ENCODE results near the gene TRAF1. TPM values are rescaled to one million over a fixed set of nuclear protein-coding genes. Genes with fewer than 3 reads are reported as not detected.

Gene TRAF1
- total and polyA plus RNA-seq, 10 of the 15 experiments (the other 5 are each of a cell fraction or from before 2014, with no cell fraction given) = 13.8 to 163 (median 128) TPM

DNA sequence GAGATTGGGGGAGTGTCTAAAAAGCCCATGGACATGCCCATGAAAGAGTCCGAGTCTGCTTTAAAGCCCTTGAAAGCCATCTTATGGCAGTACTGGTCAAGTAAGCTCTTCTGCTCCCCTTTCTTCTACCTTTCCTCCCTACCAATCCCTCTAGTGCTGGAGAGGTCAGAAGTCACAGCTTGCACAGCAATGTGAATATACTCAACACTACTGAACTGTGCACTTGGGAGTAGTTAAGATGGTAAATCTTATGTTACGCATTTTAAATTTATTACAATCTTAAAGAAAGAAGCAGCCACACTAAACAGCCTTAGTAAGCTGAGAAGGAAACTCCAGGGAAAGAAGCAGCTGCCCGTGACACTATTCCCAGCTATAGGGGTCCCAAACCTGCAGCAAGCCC is 12.3 kb upstream of the TRAF1 start:
- H3K36me3 ChIP-seq (ENCODE audit: control insufficient read depth in 2 of 2, insufficient read depth in 2 of 2, low read length in 1 of 2) = no peaks in the 10 kb centered on the region
- RAD21 ChIA-PET (ENCODE audit: unreplicated experiment) = interaction anchor here (1.0 to 11.7 kb wide), 3 partner anchors 18 to 146 kb away, joined by 3 to 196 read pairs (median 5); partner anchors contain the start of genes FBXW2 and TRAF1
- FAIRE-seq = no peak
- H3K4me3 ChIP-seq = no peak overlapping the region
- CTCF ChIA-PET = interaction anchor here (1.0 to 11.9 kb wide), 12 partner anchors 9 to 183 kb away, joined by 3 to 110 read pairs (median 10); no protein-coding TSS in a partner anchor
- no peaks in the 10 kb centered on the region for H3K27me3 ChIP-seq (replicated peaks in 1 of 2; ENCODE audit: control insufficient read depth in 2 of 2, insufficient read depth in 2 of 2, low read length in 1 of 2)
- no peak for TF ChIP-seq MXI1 (IDR thresholded peaks at IDR 0.05; ENCODE audit: low read depth, low read length)
- H4K20me1 ChIP-seq (ENCODE audit: control insufficient read depth, insufficient read depth) = no peaks in the 10 kb centered on the region
- no peak for ATAC-seq
- no TSS peak for BruUV-seq (replicated peaks)
- intact Hi-C loops (cut with micrococcal nuclease; ENCODE audit: unreplicated experiment) = no loop called here
- H3K79me2 ChIP-seq (ENCODE audit: control insufficient read depth, insufficient read depth, low read length) = peaks cover 5% of the 10 kb centered on the region
- 80% methylated on average over 3 of the region's 3 CpGs for WGBS (ENCODE audit: insufficient coverage, insufficient replicate concordance, low lambda C conversion rate, missing lambda C conversion rate)
- POLR2A ChIA-PET = interaction anchor here (1.1 to 12.7 kb wide), 3 partner anchors 18 to 39 kb away, joined by 3 to 224 read pairs (median 4); no protein-coding TSS in a partner anchor
- SMC1A ChIA-PET (ENCODE audit: uncharacterized antibody, unreplicated experiment) = interaction anchor here (0.7 to 26.1 kb wide), 13 partner anchors 13 to 183 kb away, joined by 3 to 522 read pairs (median 4); partner anchors contain the start of genes FBXW2 and TRAF1
- no peak overlapping the region for H3K27ac ChIP-seq (ENCODE audit: control insufficient read depth, insufficient read depth)
- H3K4me2 ChIP-seq (ENCODE audit: control insufficient read depth, insufficient read depth) = no peak overlapping the region
- no peak for DNase-seq (ENCODE audit: low read depth, low spot score)
- H3K4me1 ChIP-seq (ENCODE audit: control insufficient read depth, insufficient read depth, low read length) = peaks cover 28% of the 10 kb centered on the region
- H2AFZ ChIP-seq (ENCODE audit: control insufficient read depth, low read depth, low read length) = no peak overlapping the region
- no peak overlapping the region for H3K9ac ChIP-seq (ENCODE audit: control insufficient read depth, insufficient read depth, low read length)
- in situ Hi-C loops (cut with MboI) = loop anchor here (5.0 kb wide), 2 partner anchors 67 to 182 kb away; no protein-coding TSS in a partner anchor
- no peaks in the 10 kb centered on the region for H3K9me3 ChIP-seq (replicated peaks; ENCODE audit: control insufficient read depth, insufficient read depth, low read length)

DNA sequence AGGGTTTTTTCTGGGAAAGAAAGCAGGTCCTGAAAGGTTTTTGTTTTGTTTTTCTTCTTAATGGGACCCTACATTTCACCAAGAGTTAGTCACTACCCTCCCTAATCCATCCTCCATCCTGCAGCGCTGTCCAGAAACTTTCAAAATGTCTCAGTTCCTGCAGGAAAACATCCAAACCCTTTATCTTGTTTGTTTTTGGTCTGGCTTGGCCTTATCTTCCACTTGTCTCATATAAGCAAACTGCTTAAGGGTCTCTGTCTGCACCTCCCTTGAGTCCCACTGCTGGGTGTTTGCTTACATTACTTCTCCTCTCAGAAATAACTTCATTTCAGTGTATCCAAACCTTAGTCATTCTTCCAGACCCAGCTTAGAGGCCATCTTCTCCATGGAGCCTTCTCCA is 11.0 kb upstream of the TRAF1 start:
- SMC1A ChIA-PET (ENCODE audit: uncharacterized antibody, unreplicated experiment) = interaction anchor here (0.9 to 26.1 kb wide), 15 partner anchors 14 to 182 kb away, joined by 3 to 522 read pairs (median 5); partner anchors contain the start of genes FBXW2 and TRAF1
- Histone ChIP-seq H3K27me3 (replicated peaks in 1 of 2; ENCODE audit: control insufficient read depth in 2 of 2, insufficient read depth in 2 of 2, low read length in 1 of 2) (no peaks in the 10 kb centered on the region), H3K9me3 (replicated peaks; ENCODE audit: control insufficient read depth, insufficient read depth, low read length) (no peaks in the 10 kb centered on the region), H3K27ac (ENCODE audit: control insufficient read depth, insufficient read depth) (no peak overlapping the region), H3K36me3 (ENCODE audit: control insufficient read depth in 2 of 2, insufficient read depth in 2 of 2, low read length in 1 of 2) (no peaks in the 10 kb centered on the region), H2AFZ (ENCODE audit: control insufficient read depth, low read depth, low read length) (no peak overlapping the region), H3K9ac (ENCODE audit: control insufficient read depth, insufficient read depth, low read length) (no peak overlapping the region), H4K20me1 (ENCODE audit: control insufficient read depth, insufficient read depth) (no peaks in the 10 kb centered on the region), H3K4me3 (no peak overlapping the region), H3K4me2 (ENCODE audit: control insufficient read depth, insufficient read depth) (no peak overlapping the region), H3K4me1 (ENCODE audit: control insufficient read depth, insufficient read depth, low read length) (peaks cover 39% of the 10 kb centered on the region), H3K79me2 (ENCODE audit: control insufficient read depth, insufficient read depth, low read length) (peaks cover 8% of the 10 kb centered on the region)
- RAD21 ChIA-PET (ENCODE audit: unreplicated experiment) = interaction anchor here (0.9 to 11.7 kb wide), 5 partner anchors 16 to 182 kb away, joined by 3 to 196 read pairs (median 28); partner anchors contain the start of gene TRAF1
- TF ChIP-seq SUPT20H (IDR thresholded peaks at IDR 0.05; ENCODE audit: borderline replicate concordance, control insufficient read depth, low read depth, low read length) = no peak
- TF ChIP-seq JUND (IDR thresholded peaks at IDR 0.05; ENCODE audit: low read depth, low read length) = no peak
- TF ChIP-seq SMC3 (IDR thresholded peaks at IDR 0.05; ENCODE audit: borderline replicate concordance, low read length) = no peak
- TF ChIP-seq NRF1 (conservative IDR thresholded peaks at IDR 0.05; ENCODE audit: low read depth, low read length) = no peak
- 0% methylated on average over 1 of the region's 1 CpG for WGBS (ENCODE audit: insufficient coverage, insufficient replicate concordance, low lambda C conversion rate, missing lambda C conversion rate)
- CTCF ChIA-PET = interaction anchor here (0.9 to 11.9 kb wide), 15 partner anchors 10 to 182 kb away, joined by 3 to 110 read pairs (median 9); partner anchors contain the start of gene TRAF1
- FAIRE-seq (no peak), ATAC-seq (no peak), DNase-seq (ENCODE audit: low read depth, low spot score) (no peak)
- BruUV-seq (replicated peaks) = no TSS peak
- intact Hi-C loops (cut with micrococcal nuclease; ENCODE audit: unreplicated experiment) = loop anchor here (2.0 kb wide), 2 partner anchors 17 to 69 kb away; no protein-coding TSS in a partner anchor
- POLR2A ChIA-PET = interaction anchor here (1.4 to 12.7 kb wide), 2 partner anchors 17 to 31 kb away, joined by 4 to 224 read pairs; no protein-coding TSS in a partner anchor
- in situ Hi-C loops (cut with MboI) = loop anchor here (5.0 kb wide), 2 partner anchors 65 to 180 kb away; no protein-coding TSS in a partner anchor
